ENCODE data around the gene HES2.
"Not testable (repeated sequence)": the region's sequence is repeated elsewhere in the genome, so short reads cannot be mapped to it uniquely, and the experiment has no call there.

HES2 gene

GRCh38 chr1:6419804-6420453 lies at the start of gene HES2:
Gene HES2 (minus strand): TSS chr1:6419919. CDS start chr1:6419820, 99 bp downstream.
- no peak for FAIRE-seq

DNA sequence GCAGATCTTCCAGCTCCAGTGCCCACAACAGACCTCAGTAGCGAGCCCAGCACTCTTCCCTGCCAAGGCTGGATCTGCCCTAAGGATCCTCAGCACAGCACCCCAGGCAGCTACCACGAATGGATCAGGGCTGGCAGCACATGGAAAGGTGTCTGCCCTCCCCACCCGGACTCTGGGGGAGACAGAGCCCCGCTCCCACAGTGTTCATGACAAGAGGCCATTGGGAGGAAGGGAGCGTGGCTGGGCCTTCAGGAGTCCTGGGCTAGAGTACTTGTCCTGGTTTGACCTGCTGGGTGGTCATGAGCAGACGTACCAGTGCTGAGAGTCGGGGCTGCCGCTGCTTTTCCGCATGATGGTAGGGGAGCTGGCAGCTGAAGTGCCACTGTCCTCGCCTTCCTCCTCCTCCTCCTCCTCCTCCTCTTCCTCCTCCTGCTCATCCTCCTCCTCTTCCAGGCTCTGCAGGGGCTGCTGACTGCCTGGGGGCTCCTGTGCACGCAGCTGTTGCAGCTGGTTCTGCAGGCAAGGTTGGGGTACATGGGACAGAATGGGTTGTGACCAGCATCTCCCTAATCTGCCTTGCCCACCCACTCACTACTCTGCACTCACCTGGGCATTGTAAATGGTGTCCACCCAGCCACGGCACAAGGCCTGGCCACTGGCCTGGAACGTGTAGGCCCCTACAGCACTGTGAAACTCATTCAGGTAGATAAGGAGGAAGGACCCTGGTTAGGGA lies 49.2 kb upstream of the HES2 start:
- FAIRE-seq = no peak

DNA sequence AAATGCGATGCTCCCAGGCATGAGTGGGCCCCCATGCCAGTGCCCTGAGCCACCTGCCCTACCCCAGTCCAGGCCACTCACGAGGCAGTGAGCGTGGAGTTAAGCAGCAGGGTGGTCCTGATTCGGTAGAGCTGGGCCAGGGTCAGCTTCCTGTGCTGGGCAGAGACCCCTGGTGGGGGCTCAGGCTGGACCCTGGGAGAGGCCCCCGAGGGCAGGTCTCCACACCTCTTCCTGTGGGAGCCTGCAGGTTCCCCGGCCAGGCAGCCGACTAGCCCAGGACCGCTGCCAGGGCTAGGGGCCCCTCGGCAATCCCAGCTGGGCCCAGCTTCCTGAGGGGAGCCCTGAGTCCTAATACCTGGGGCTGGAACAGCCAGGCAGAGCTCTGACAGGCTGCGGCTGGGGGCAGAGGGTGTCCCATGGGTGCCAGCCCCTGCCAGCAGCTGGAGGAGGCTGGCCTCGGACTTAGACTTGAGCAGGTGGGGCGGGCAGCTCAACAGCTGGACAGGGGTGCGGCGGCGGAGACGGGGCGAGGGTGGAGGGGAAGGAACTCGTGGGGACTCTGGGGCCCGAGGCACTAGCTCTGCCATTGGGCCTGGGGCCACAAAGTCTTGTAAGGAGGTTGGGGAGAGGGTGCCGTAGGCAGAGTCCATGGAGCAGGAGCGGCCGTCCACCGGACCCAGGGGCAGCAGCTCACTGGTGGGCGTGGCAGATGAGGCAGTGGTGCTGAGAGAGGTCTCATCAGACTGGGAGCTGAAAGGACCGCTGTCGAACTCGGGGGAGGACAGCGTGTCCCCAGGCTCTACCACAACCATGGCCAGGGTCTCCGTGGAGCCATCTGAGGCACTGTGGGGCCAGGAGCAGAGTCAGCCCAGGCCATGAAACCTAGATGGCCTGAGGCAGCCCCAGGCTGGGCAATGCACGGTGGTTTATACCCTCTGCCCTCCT lies 48.3 kb upstream of the HES2 start:
- FAIRE-seq = no peak

GRCh38 chr1:6467224-6467623 lies 47.5 kb upstream of the HES2 start:
- no peak for FAIRE-seq

DNA sequence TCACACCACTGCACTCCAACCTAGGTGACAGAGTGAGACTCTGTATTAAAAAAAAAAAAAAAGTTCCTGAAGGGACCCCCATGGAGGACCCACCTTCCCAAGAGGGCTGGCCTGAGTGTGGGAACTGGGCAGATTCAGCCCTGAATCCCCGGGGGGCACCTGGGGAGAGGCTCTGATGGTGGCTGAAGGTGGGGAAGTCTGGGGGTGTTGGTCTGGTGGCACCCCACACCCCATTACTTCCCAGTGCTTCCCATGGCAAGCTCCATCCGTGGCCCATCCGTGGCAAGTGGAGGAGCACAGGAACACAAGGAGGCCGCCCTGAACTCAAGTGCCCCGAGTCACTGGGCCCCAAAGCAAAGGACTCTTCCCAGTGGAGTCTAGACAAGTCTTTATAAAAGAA lies 47.0 kb upstream of the HES2 start:
- FAIRE-seq = no peak

DNA sequence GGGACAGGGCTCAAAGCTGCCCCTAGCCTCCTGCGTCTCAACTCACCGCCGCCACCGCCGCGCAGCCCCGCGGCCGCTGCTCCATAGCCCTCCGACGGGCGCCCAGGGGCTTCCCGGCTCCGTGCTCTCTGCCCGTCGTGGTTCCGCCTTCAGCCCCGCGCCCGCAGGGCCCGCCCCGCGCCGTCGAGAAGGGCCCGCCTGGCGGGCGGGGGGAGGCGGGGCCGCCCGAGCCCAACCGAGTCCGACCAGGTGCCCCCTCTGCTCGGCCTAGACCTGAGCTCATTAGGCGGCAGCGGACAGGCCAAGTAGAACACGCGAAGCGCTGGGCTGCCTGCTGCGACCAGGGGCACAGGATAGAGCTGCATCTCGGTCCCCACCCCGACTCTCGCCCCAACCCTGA lies 46.3 kb upstream of the HES2 start, which contains the start of gene TNFRSF25:
TSS of gene TNFRSF25 (minus strand) at position 151 of the 400 bp plus-strand sequence. CDS start at position 85, 66 bp downstream.
- no peak for FAIRE-seq

- no peak for FAIRE-seq
These were observed 45.8 kb upstream of the HES2 start for GRCh38 chr1:6465461-6466005.

GRCh38 chr1:6464915-6465314 lies 45.2 kb upstream of the HES2 start:
- FAIRE-seq = no peak

GRCh38 chr1:6464514-6464836 lies 44.8 kb upstream of the HES2 start:
- FAIRE-seq = no peak

GRCh38 chr1:6463120-6463412 lies 43.3 kb upstream of the HES2 start:
- no peak for FAIRE-seq

DNA sequence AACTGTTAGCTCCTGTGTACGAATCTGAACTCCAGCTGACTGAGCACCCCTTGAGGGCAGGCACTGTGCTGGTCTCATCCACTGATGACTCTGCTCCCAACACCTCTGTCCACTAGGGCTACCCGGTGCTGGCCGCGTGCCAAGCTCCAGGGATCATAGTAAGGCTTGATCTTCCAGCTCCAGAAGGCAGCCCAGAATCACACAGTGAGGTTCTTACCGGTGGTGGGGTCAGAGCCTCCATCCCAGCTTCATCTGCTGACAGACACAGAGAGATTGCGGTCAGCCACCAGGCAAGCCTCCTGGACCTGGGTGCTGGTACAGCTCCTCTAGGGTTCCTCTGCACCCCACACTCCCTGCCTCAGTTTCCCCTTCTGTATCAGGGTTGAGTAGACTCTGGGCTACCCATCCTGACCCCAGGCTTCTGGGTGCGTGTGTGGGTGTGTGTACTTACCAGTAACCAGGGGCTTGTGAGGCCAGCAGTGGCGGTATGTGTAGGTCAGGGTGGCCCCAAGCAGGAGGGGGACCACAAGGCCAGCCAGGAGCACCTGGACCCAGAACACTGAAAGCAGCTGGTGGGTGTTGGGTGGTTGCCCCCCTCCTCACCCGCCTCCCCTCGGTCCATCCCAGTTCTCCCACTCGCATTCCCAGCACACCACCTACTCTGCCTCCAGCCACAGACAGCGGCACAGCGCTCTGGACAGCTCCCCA lies 42.8 kb upstream of the HES2 start:
- FAIRE-seq = no peak

- FAIRE-seq = no peak
These were observed 42.1 kb upstream of the HES2 start for GRCh38 chr1:6461538-6462411.

- no peak for FAIRE-seq
These were observed 41.4 kb upstream of the HES2 start for GRCh38 chr1:6461051-6461530.

DNA sequence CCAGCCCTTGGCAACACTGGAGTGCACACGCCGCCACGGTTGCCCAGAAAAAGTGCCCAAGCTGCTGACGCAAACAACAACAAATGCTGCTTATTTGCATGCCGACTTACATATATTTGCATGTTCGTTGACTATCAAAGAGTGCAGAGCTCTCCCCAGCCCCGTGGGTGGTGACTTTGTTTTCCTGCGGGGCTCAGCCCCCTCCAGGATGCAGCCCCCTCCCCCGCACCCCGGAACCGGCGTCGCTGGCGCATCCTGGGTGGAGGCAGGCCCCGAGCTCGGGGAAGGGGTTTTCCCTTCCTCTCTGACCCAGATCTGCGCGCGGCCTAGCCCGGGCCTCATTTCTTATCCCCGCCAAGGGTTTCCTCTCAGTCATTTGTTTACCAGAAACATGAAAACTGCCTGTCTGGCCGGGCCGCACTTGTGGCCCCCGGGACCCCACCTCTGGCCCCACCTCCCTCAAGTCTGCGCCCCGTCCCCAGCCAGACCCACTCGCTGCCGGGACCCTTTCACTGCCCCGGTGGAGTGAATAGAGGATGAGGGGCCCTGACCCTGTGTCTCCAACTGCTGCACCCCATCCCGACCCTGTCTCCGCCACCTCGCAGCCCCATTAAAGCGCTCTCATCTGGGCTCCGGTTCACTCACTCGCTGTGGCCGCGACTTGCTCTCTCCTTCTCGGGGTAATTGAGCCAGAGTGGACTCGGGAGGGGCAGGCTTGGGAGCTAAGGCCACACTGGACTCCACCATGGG lies 40.8 kb upstream of the HES2 start:
- no peak for FAIRE-seq

DNA sequence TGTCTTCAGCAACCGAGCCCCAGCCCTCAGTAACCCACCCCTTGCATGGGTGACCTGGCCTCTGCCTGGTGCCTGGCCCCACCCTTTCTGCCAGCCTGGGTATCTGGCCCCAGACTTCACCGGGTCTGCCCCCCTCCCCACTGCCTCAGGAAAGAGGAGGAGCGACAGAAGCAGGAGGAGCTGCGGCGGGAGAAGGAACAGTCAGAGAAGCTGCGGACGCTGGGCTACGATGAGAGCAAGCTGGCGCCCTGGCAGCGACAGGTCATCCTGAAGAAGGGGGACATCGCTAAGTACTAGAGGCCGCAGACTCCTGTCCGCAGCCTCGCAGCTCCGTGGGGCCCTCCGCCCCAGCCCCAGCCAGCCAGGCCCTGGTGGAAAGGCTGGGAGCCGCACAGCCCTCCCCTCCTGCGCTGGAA lies 40.1 kb upstream of the HES2 start:
- no peak for FAIRE-seq

- no peak for FAIRE-seq
These were observed 37.2 kb upstream of the HES2 start for GRCh38 chr1:6456800-6457466.

GRCh38 chr1:6455752-6456520 lies 36.2 kb upstream of the HES2 start:
- not testable (repeated sequence) for FAIRE-seq

GRCh38 chr1:6454856-6455751 lies 35.4 kb upstream of the HES2 start:
- no peak for FAIRE-seq
